Caco-2 (cell line): Measurements from ENCODE around the gene LENG1. TPM values are rescaled to one million over a fixed set of nuclear protein-coding genes. Genes with fewer than 3 reads are reported as not detected.

Experiments
- BruUV-seq: library from RNA; stranded (reverse); fragments of 400-500 nt; replicated peaks from 2 replicates; lab custom pipeline; 2021; lab: Mats Ljungman, UMichigan
- CTCF ChIA-PET: fragments of 300-600 bp; sonication (Branson Sonifier 250); formaldehyde crosslinking; loops from one replicate; lab custom pipeline; 2022; ENCODE audit warnings: antibody characterized with exemption; lab: Charles Lee
- POLR2A ChIA-PET: fragments of 300-600 bp; sonication (Branson Sonifier 250); formaldehyde crosslinking; loops from one replicate; lab custom pipeline; 2022; ENCODE audit warnings: antibody characterized with exemption; lab: Charles Lee
- DNase-seq, 2 experiments: peaks; one replicate each; pipeline versions ENCODE4 v3.0.0 to v3.0.0-alpha.2; 2020 to 2022
- H3K27me3 ChIP-seq: replicated peaks from 2 replicates; pipeline ENCODE4 v1.6.0; 2011; ENCODE audit warnings: low read length; ENCODE audit not compliant: control insufficient read depth, insufficient read depth
- H3K36me3 ChIP-seq: 2 replicates; pipeline ENCODE4 v1.5.1; 2011; ENCODE audit warnings: low read length; ENCODE audit not compliant: control insufficient read depth, insufficient read depth
- H3K4me1 ChIP-seq: fragments of 250-450 bp; sonication (Bioruptor Pico); 2 replicates; pipeline ENCODE4 v1.5.1; 2020; ENCODE audit warnings: mild to moderate bottlenecking
- H3K4me3 ChIP-seq: 2 replicates; pipeline ENCODE4 v1.5.1; 2011; ENCODE audit warnings: low read depth, mild to moderate bottlenecking, control low read depth, low read length
- H3K9me3 ChIP-seq: fragments of 250-450 bp; sonication (Bioruptor Pico); 2 replicates; pipeline ENCODE4 v1.5.1; 2020; ENCODE audit warnings: mild to moderate bottlenecking, moderate library complexity
- H3K27ac Mint-ChIP-seq: one replicate; pipeline ENCODE4 v1.8.0; 2022; ENCODE audit warnings: mixed read lengths; ENCODE audit not compliant: unreplicated experiment
- H3K27me3 Mint-ChIP-seq: one replicate; pipeline ENCODE4 v1.8.0; 2022; ENCODE audit warnings: mixed read lengths; ENCODE audit not compliant: insufficient read depth, unreplicated experiment
- H3K36me3 Mint-ChIP-seq: one replicate; pipeline ENCODE4 v1.8.0; 2022; ENCODE audit warnings: mild to moderate bottlenecking, mixed read lengths; ENCODE audit not compliant: insufficient read depth, unreplicated experiment
- H3K4me1 Mint-ChIP-seq: one replicate; pipeline ENCODE4 v1.8.0; 2022; ENCODE audit warnings: low read depth, mixed read lengths; ENCODE audit not compliant: unreplicated experiment
- H3K4me3 Mint-ChIP-seq: one replicate; pipeline ENCODE4 v1.8.0; 2022; ENCODE audit warnings: mild to moderate bottlenecking, moderate library complexity, mixed read lengths; ENCODE audit not compliant: unreplicated experiment
- H3K9me3 Mint-ChIP-seq: one replicate; pipeline ENCODE4 v1.8.0; 2022; ENCODE audit warnings: mixed read lengths; ENCODE audit not compliant: unreplicated experiment
- intact Hi-C: fragments of 100-400 bp; cut with micrococcal nuclease; formaldehyde crosslinking; loops from one replicate; pipeline ENCODE4 v1.10.0; 2022; ENCODE audit not compliant: unreplicated experiment
- total RNA-seq: library from RNA; stranded (reverse); gene quantifications from 2 replicates; pipeline ENCODE4 v1.2.3, GENCODE V29; 2022
- TF ChIP-seq, protein P1 (sequence below), 2 experiments: fragments of 200-600 bp in 1 of 2; IDR thresholded peaks; 1 replicate in 1 of 2; 2 replicates in 1 of 2; pipeline versions ENCODE4 v1.5.1 to v1.8.0; 2011 to 2022; ENCODE audit warnings: antibody characterized with exemption in 1 of 2, control low read depth in 1 of 2, inconsistent platforms in 1 of 2, low read depth in 1 of 2, low read length in 1 of 2, mild to moderate bottlenecking in 1 of 2, moderate library complexity in 1 of 2; ENCODE audit not compliant: insufficient read depth in 1 of 2, severe bottlenecking in 1 of 2, unreplicated experiment in 1 of 2

LENG1 gene
- total RNA-seq, 1 experiment from 2014 or later: 6.9 TPM

DNA sequence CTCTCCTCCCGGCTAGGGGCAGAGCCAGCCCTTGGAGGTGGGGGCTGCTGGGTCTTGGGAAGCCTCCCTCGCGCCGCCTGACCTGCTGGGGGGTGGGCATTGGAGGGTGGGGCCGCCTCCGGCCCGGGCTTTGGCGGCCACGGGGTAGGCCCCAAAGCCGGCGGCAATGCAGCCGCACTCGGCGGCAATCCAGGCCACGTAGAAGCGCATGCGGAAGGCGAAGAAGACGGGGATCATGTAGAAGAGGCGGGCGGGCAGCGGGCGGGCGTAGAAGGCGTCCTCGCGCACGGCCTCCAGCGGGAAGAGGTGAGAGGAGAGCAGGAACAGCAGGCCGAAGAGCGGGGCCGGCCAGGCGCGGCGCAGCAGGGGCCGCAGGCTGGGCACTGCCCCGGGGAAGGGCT lies 21.2 kb upstream of the LENG1 start:
- no peaks in the 10 kb centered on the region for H3K9me3 ChIP-seq
- no TSS peak for BruUV-seq
- H3K27me3 Mint-ChIP-seq: no peaks in the 10 kb centered on the region
- intact Hi-C loops: no loop called here
- no peak for DNase-seq
- peaks cover 37% of the 10 kb centered on the region for H3K36me3 Mint-ChIP-seq
- no peak overlapping the region for H3K27ac Mint-ChIP-seq
- no peak overlapping the region for H3K4me3 ChIP-seq
- ChIA-PET CTCF (interaction anchor here (0.7 kb wide), 1 partner anchor 9 kb away, joined by 4 read pairs; the partner anchor contains the start of gene MBOAT7), POLR2A (interaction anchor here (1.1 kb wide), 1 partner anchor 9 kb away, joined by 6 read pairs; the partner anchor contains the start of gene MBOAT7)
- peaks cover 2% of the 10 kb centered on the region; the same call in 1 of the 2 replicates for H3K36me3 ChIP-seq
- H3K9me3 Mint-ChIP-seq: no peaks in the 10 kb centered on the region
- no peaks in the 10 kb centered on the region for H3K4me1 ChIP-seq
- H3K4me1 Mint-ChIP-seq: no peaks in the 10 kb centered on the region
- no peak overlapping the region for H3K4me3 Mint-ChIP-seq
- H3K27me3 ChIP-seq: no peaks in the 10 kb centered on the region
- TF ChIP-seq, protein P1, sequence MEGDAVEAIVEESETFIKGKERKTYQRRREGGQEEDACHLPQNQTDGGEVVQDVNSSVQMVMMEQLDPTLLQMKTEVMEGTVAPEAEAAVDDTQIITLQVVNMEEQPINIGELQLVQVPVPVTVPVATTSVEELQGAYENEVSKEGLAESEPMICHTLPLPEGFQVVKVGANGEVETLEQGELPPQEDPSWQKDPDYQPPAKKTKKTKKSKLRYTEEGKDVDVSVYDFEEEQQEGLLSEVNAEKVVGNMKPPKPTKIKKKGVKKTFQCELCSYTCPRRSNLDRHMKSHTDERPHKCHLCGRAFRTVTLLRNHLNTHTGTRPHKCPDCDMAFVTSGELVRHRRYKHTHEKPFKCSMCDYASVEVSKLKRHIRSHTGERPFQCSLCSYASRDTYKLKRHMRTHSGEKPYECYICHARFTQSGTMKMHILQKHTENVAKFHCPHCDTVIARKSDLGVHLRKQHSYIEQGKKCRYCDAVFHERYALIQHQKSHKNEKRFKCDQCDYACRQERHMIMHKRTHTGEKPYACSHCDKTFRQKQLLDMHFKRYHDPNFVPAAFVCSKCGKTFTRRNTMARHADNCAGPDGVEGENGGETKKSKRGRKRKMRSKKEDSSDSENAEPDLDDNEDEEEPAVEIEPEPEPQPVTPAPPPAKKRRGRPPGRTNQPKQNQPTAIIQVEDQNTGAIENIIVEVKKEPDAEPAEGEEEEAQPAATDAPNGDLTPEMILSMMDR (IDR thresholded peaks at IDR 0.05; ENCODE audit: insufficient read depth in 1 of 2, low read depth in 1 of 2, low read length in 1 of 2, severe bottlenecking in 1 of 2, unreplicated experiment in 1 of 2): no peak

GRCh38 chr19:54179921-54180461 lies 20.5 kb upstream of the LENG1 start:
- POLR2A ChIA-PET: interaction anchor here (1.1 kb wide), 1 partner anchor 9 kb away, joined by 6 read pairs; the partner anchor contains the start of gene MBOAT7
- intact Hi-C loops: no loop called here

GRCh38 chr19:54179262-54179852 lies 19.8 kb upstream of the LENG1 start:
- Mint-ChIP-seq H3K27me3 (no peaks in the 10 kb centered on the region), H3K4me1 (peaks cover 5% of the 10 kb centered on the region), H3K27ac (peak overlapping the region; percentile 29), H3K36me3 (peaks cover 41% of the 10 kb centered on the region), H3K4me3 (no peak overlapping the region), H3K9me3 (no peaks in the 10 kb centered on the region)
- intact Hi-C loops: no loop called here
- TSS peak; percentile 17 for BruUV-seq
- DNase-seq: no peak
- POLR2A ChIA-PET: interaction anchor here (1.1 kb wide), 1 partner anchor 10 kb away, joined by 6 read pairs; the partner anchor contains the start of gene MBOAT7
- TF ChIP-seq, protein P1 (IDR thresholded peaks at IDR 0.05; ENCODE audit: insufficient read depth in 1 of 2, low read depth in 1 of 2, low read length in 1 of 2, severe bottlenecking in 1 of 2, unreplicated experiment in 1 of 2): no peak
- CTCF ChIA-PET: no interaction called here
- Histone ChIP-seq H3K27me3 (no peaks in the 10 kb centered on the region), H3K4me1 (no peaks in the 10 kb centered on the region), H3K9me3 (no peaks in the 10 kb centered on the region), H3K36me3 (peaks cover 2% of the 10 kb centered on the region; the same call in 1 of the 2 replicates), H3K4me3 (no peak overlapping the region)

More at GRCh38 chr19:54179921-54180461, 20.5 kb upstream of the LENG1 start:
- TF ChIP-seq, protein P1 (IDR thresholded peaks at IDR 0.05; ENCODE audit: insufficient read depth in 1 of 2, low read depth in 1 of 2, low read length in 1 of 2, severe bottlenecking in 1 of 2, unreplicated experiment in 1 of 2): peak in 1 of 2 experiments; percentile 20
- no peaks in the 10 kb centered on the region for H3K27me3 ChIP-seq
- CTCF ChIA-PET: interaction anchor here (0.7 kb wide), 1 partner anchor 10 kb away, joined by 4 read pairs; the partner anchor contains the start of gene MBOAT7
- H3K9me3 ChIP-seq: no peaks in the 10 kb centered on the region
- Mint-ChIP-seq H3K4me3 (no peak overlapping the region), H3K9me3 (no peaks in the 10 kb centered on the region), H3K27ac (peak overlapping the region; percentile 29), H3K4me1 (no peaks in the 10 kb centered on the region), H3K36me3 (peaks cover 36% of the 10 kb centered on the region), H3K27me3 (no peaks in the 10 kb centered on the region)
- peaks cover 2% of the 10 kb centered on the region; the same call in 1 of the 2 replicates for H3K36me3 ChIP-seq
- no TSS peak for BruUV-seq
- H3K4me1 ChIP-seq: no peaks in the 10 kb centered on the region
- no peak for DNase-seq
- no peak overlapping the region for H3K4me3 ChIP-seq
